DOHH2 (cell line): ENCODE data around the gene ST3GAL2.

Experiments
- EZH2phosphoT487 ChIP-seq: fragments of 200-600 bp; sonication (generic); IDR thresholded peaks from 2 replicates; pipeline ENCODE4 v1.6.1; 2017; ENCODE audit warnings: borderline replicate concordance, mild to moderate bottlenecking, antibody characterized with exemption, low read length, moderate library complexity, mixed read lengths
- TF ChIP-seq, protein P1 (sequence below): fragments of 200-600 bp; sonication (generic); IDR thresholded peaks from one replicate; pipeline ENCODE4 v1.5.1; 2014; ENCODE audit warnings: antibody characterized with exemption, mild to moderate bottlenecking, low read depth, low read length; ENCODE audit not compliant: poor library complexity, severe bottlenecking

DNA sequence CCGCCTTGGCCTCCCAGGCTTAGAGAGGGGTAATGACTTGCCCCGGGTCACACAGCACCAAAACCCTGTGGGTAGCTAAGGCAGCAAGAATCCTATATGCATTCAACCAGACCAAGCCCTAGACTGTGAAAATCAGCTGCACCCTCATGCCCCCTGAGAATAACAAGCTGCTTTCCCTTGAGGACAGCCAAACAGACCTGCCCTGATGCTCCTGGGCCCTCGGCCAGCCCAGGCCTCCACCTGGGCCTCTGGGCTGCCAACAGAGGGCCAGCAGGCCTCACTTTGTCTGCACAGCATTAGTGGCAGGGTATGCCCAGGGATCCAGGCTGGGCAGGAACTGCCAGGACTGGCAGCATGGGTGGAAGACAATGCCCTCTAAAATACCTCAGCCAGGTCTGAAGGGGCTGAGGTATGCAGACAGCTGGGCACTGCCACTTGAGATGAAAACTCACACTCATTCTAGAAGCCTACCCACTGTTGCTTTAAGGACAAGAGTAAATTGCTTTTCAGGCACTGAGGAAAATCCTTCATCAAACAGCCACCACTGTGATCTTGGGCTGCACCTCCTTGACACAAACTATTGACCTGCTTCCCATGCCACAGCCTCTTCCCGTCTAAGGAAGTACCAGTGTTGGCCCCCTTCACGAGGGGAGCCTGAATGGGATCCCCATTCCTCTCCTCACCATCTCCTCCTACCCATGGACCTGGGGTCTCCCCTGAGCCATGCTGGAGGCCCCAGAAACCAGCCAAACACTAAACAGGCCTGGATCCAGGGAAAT, 8.8 kb downstream of the ST3GAL2 start:
- TF ChIP-seq, protein P1, sequence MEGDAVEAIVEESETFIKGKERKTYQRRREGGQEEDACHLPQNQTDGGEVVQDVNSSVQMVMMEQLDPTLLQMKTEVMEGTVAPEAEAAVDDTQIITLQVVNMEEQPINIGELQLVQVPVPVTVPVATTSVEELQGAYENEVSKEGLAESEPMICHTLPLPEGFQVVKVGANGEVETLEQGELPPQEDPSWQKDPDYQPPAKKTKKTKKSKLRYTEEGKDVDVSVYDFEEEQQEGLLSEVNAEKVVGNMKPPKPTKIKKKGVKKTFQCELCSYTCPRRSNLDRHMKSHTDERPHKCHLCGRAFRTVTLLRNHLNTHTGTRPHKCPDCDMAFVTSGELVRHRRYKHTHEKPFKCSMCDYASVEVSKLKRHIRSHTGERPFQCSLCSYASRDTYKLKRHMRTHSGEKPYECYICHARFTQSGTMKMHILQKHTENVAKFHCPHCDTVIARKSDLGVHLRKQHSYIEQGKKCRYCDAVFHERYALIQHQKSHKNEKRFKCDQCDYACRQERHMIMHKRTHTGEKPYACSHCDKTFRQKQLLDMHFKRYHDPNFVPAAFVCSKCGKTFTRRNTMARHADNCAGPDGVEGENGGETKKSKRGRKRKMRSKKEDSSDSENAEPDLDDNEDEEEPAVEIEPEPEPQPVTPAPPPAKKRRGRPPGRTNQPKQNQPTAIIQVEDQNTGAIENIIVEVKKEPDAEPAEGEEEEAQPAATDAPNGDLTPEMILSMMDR, result no peak
- no peak for TF ChIP-seq EZH2phosphoT487
